ENCODE results near the gene RPTOR. TPM values are rescaled to one million over a fixed set of nuclear protein-coding genes. Genes with fewer than 3 reads are reported as not detected.

RPTOR gene
- total RNA-seq, 1 experiment from 2014 or later: 66.7 TPM

GRCh38 chr17:80913928-80914821 is 369.5 kb downstream of the RPTOR start:
- no TSS peak for BruUV-seq (replicated peaks)
- DNase-seq: no peak
- no peak overlapping the region for H3K4me3 ChIP-seq (ENCODE audit: low read depth, low read length)
- no peak for TF ChIP-seq CTCF (IDR thresholded peaks at IDR 0.05; ENCODE audit: insufficient read depth in 1 of 2, low read depth in 1 of 2, low read length in 1 of 2, severe bottlenecking in 1 of 2, unreplicated experiment in 1 of 2)
- intact Hi-C loops (cut with micrococcal nuclease; ENCODE audit: unreplicated experiment): no loop called here
- H3K27ac Mint-ChIP-seq (ENCODE audit: unreplicated experiment): no peak overlapping the region
- no peaks in the 10 kb centered on the region for H3K4me1 Mint-ChIP-seq (ENCODE audit: low read depth, unreplicated experiment)
- H3K9me3 Mint-ChIP-seq (ENCODE audit: unreplicated experiment): no peaks in the 10 kb centered on the region
- H3K36me3 Mint-ChIP-seq (ENCODE audit: insufficient read depth, unreplicated experiment): peaks cover 34% of the 10 kb centered on the region
- peaks cover 5% of the 10 kb centered on the region for H3K36me3 ChIP-seq (ENCODE audit: control insufficient read depth, insufficient read depth, low read length)
- H3K4me1 ChIP-seq: no peaks in the 10 kb centered on the region
- POLR2A ChIA-PET: no interaction called here
- H3K9me3 ChIP-seq: peaks cover 17% of the 10 kb centered on the region
- H3K27me3 ChIP-seq (replicated peaks; ENCODE audit: control insufficient read depth, insufficient read depth, low read length): no peaks in the 10 kb centered on the region
- H3K4me3 Mint-ChIP-seq (ENCODE audit: unreplicated experiment): no peak overlapping the region
- no peaks in the 10 kb centered on the region for H3K27me3 Mint-ChIP-seq (ENCODE audit: insufficient read depth, unreplicated experiment)
- CTCF ChIA-PET: no interaction called here

- no TSS peak for BruUV-seq (replicated peaks)
- CTCF ChIA-PET: no interaction called here
- Mint-ChIP-seq H3K9me3 (ENCODE audit: unreplicated experiment) (no peaks in the 10 kb centered on the region), H3K27me3 (ENCODE audit: insufficient read depth, unreplicated experiment) (no peaks in the 10 kb centered on the region), H3K36me3 (ENCODE audit: insufficient read depth, unreplicated experiment) (peaks cover 31% of the 10 kb centered on the region), H3K27ac (ENCODE audit: unreplicated experiment) (no peak overlapping the region), H3K4me3 (ENCODE audit: unreplicated experiment) (no peak overlapping the region), H3K4me1 (ENCODE audit: low read depth, unreplicated experiment) (no peaks in the 10 kb centered on the region)
- TF ChIP-seq CTCF (IDR thresholded peaks at IDR 0.05; ENCODE audit: insufficient read depth in 1 of 2, low read depth in 1 of 2, low read length in 1 of 2, severe bottlenecking in 1 of 2, unreplicated experiment in 1 of 2): no peak
- H3K9me3 ChIP-seq: peaks cover 17% of the 10 kb centered on the region
- no peak for DNase-seq
- POLR2A ChIA-PET: no interaction called here
- intact Hi-C loops (cut with micrococcal nuclease; ENCODE audit: unreplicated experiment): no loop called here
- no peaks in the 10 kb centered on the region for H3K4me1 ChIP-seq
- peaks cover 5% of the 10 kb centered on the region for H3K36me3 ChIP-seq (ENCODE audit: control insufficient read depth, insufficient read depth, low read length)
- H3K27me3 ChIP-seq (replicated peaks; ENCODE audit: control insufficient read depth, insufficient read depth, low read length): no peaks in the 10 kb centered on the region
- H3K4me3 ChIP-seq (ENCODE audit: low read depth, low read length): no peak overlapping the region
These were observed 371.6 kb downstream of the RPTOR start for GRCh38 chr17:80916246-80916645.

GRCh38 chr17:80917716-80918560 is 373.3 kb downstream of the RPTOR start:
- intact Hi-C loops (cut with micrococcal nuclease; ENCODE audit: unreplicated experiment): no loop called here
- TF ChIP-seq CTCF (IDR thresholded peaks at IDR 0.05; ENCODE audit: insufficient read depth in 1 of 2, low read depth in 1 of 2, low read length in 1 of 2, severe bottlenecking in 1 of 2, unreplicated experiment in 1 of 2): no peak
- no peaks in the 10 kb centered on the region for H3K9me3 Mint-ChIP-seq (ENCODE audit: unreplicated experiment)
- ChIA-PET POLR2A (no interaction called here), CTCF (no interaction called here)
- H3K27me3 Mint-ChIP-seq (ENCODE audit: insufficient read depth, unreplicated experiment): no peaks in the 10 kb centered on the region
- no peak overlapping the region for H3K27ac Mint-ChIP-seq (ENCODE audit: unreplicated experiment)
- peaks cover 24% of the 10 kb centered on the region for H3K36me3 Mint-ChIP-seq (ENCODE audit: insufficient read depth, unreplicated experiment)
- no peaks in the 10 kb centered on the region for H3K27me3 ChIP-seq (replicated peaks; ENCODE audit: control insufficient read depth, insufficient read depth, low read length)
- no peak overlapping the region for H3K4me3 Mint-ChIP-seq (ENCODE audit: unreplicated experiment)
- no peaks in the 10 kb centered on the region for H3K4me1 Mint-ChIP-seq (ENCODE audit: low read depth, unreplicated experiment)
- H3K9me3 ChIP-seq: peaks cover 17% of the 10 kb centered on the region
- peaks cover 5% of the 10 kb centered on the region for H3K36me3 ChIP-seq (ENCODE audit: control insufficient read depth, insufficient read depth, low read length)
- no TSS peak for BruUV-seq (replicated peaks)
- DNase-seq: no peak
- no peak overlapping the region for H3K4me3 ChIP-seq (ENCODE audit: low read depth, low read length)
- no peaks in the 10 kb centered on the region for H3K4me1 ChIP-seq
